ENCODE results near the gene NKX3-2. TPM values are rescaled to one million over a fixed set of nuclear protein-coding genes. Genes with fewer than 3 reads are reported as not detected.

Gene NKX3-2
- total and polyA plus RNA-seq, 8 donors = 0.06 to 4.6 (median 0.24) TPM; not detected in 2

DNA sequence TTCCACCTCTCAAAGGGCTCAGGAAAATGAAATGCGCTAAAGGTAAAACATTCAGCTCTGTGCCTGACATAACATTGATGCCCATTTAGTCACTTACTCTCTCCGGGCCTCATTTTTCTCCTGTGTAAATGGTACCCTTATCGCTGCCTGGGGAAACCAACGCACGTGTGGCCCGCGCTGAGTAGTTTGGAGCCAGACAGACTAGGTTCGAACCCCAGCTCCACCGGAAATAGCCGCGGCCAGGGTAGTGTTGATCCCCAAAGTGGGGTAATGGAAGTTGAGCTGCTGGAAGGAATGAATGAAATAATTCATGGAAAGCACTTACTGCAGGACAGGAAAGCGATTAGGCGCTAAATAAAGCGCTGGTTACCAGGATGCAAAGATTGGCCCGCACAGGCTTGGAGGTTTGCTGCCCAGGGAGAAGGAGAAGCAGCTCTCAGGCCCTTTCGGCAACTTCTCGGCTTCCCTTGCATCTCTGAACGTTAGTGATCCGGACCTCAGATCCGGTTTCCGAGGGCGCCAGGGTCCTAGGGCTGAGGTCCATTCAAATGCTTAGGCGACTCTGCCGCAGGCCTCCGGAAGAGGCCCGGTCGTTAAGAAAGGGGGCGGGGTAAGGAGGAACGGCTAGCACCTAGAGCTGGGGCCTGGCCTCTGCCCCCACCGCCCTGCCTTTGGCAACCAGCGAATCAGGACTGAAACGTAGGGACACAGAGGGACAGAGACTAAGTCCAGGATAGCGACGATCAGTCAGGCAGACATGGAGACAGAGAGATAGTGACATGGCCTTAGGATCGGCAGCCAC lies 13.3 kb downstream of the NKX3-2 start:
- Histone ChIP-seq H3K9me3 (no peaks in the 10 kb centered on the region), H3K27ac (no peak overlapping the region), H3K4me3 (no peak overlapping the region), H3K27me3 (peaks cover 29 to 100% (median 98%) of the 10 kb centered on the region in 3 donors), H3K36me3 (no peaks in the 10 kb centered on the region), H3K4me1 (peaks cover 0 to 46% (median 21%) of the 10 kb centered on the region in 4 donors)
- TF ChIP-seq, protein P1, sequence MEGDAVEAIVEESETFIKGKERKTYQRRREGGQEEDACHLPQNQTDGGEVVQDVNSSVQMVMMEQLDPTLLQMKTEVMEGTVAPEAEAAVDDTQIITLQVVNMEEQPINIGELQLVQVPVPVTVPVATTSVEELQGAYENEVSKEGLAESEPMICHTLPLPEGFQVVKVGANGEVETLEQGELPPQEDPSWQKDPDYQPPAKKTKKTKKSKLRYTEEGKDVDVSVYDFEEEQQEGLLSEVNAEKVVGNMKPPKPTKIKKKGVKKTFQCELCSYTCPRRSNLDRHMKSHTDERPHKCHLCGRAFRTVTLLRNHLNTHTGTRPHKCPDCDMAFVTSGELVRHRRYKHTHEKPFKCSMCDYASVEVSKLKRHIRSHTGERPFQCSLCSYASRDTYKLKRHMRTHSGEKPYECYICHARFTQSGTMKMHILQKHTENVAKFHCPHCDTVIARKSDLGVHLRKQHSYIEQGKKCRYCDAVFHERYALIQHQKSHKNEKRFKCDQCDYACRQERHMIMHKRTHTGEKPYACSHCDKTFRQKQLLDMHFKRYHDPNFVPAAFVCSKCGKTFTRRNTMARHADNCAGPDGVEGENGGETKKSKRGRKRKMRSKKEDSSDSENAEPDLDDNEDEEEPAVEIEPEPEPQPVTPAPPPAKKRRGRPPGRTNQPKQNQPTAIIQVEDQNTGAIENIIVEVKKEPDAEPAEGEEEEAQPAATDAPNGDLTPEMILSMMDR (IDR thresholded peaks at IDR 0.05) = no peak
- TF ChIP-seq POLR2A (IDR thresholded peaks at IDR 0.05) (no peak), POLR2AphosphoS5 (IDR thresholded peaks at IDR 0.05) (no peak), EP300 (IDR thresholded peaks at IDR 0.05) (no peak)
- intact Hi-C loops (cut with DNase I; ENCODE audit: low total_unique reads) = no loop called here
- no peak for DNase-seq
- 5 to 12% (median 8%) methylated on average over 32 to 35 of the region's 35 CpGs for WGBS, 5 donors

DNA sequence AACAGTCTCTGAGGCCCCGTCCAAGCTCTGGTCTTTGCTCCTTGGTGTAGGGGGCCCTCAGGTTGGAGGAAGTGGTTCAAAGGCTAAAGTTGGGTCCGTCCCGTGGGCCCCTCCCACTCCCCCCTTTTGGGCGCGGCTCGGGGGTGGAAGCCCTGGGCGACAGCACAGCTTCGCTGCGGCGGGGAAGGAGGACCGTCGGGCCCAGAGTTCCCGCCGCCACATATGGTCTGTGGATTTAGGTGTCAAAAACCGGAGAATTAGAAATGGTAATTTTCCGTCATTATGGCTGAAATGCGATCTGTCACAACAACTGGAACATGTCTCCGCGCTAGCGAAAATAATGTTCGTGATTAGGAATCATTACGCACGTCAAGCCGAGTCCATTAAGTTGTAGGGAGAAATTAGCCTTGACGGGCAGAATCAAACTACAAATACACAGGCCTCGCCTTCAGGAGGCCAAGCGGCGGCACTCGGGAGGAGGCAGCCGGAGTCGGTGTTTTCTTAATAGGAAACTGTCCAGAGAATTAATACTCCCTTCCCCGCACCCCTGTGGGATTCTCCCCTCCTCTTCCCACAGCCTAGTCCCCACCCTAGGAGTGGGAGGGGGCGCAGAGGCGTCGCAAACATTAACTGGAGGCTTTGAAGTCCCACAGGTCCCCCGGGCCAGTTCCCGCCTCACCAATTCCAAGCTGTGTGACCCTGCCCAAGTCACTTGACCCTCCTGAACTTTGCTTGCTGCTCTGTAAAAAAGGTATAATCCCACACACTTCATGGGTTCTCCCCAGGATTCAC lies 15.0 kb downstream of the NKX3-2 start:
- DNase-seq = no peak
- H3K9me3 ChIP-seq = peaks cover 7 to 11% (median 8%) of the 10 kb centered on the region in 4 donors
- no peaks in the 10 kb centered on the region for H3K36me3 ChIP-seq
- H3K27ac ChIP-seq = no peak overlapping the region
- H3K4me1 ChIP-seq = peaks cover 0 to 39% (median 16%) of the 10 kb centered on the region in 4 donors
- H3K4me3 ChIP-seq = no peak overlapping the region
- peaks cover 32 to 100% (median 99%) of the 10 kb centered on the region in 3 donors for H3K27me3 ChIP-seq
- TF ChIP-seq EP300 (IDR thresholded peaks at IDR 0.05) (no peak), POLR2AphosphoS5 (IDR thresholded peaks at IDR 0.05) (no peak)
- intact Hi-C loops (cut with DNase I; ENCODE audit: low total_unique reads) = no loop called here
- 7 to 14% (median 11%) methylated on average over 30 to 37 of the region's 37 CpGs for WGBS, 5 donors

DNA sequence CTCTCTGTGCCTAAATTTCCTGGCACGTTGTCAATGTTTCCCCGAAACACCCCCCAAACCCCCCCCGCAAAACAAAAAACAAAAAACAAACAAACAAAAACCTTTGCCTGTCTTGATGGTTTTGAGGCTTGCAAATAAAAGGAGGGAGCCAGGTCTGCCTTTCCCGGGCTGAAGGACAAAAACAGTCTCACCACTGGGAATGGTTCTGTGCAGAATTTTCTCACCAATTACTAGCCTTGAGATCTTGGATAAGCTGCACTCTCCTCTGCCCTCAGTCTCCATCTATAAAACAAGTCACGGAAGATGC lies 15.5 kb downstream of the NKX3-2 start:
- WGBS, 5 donors = 3 to 14% (median 7%) methylated on average over 5 of the region's 5 CpGs

DNA sequence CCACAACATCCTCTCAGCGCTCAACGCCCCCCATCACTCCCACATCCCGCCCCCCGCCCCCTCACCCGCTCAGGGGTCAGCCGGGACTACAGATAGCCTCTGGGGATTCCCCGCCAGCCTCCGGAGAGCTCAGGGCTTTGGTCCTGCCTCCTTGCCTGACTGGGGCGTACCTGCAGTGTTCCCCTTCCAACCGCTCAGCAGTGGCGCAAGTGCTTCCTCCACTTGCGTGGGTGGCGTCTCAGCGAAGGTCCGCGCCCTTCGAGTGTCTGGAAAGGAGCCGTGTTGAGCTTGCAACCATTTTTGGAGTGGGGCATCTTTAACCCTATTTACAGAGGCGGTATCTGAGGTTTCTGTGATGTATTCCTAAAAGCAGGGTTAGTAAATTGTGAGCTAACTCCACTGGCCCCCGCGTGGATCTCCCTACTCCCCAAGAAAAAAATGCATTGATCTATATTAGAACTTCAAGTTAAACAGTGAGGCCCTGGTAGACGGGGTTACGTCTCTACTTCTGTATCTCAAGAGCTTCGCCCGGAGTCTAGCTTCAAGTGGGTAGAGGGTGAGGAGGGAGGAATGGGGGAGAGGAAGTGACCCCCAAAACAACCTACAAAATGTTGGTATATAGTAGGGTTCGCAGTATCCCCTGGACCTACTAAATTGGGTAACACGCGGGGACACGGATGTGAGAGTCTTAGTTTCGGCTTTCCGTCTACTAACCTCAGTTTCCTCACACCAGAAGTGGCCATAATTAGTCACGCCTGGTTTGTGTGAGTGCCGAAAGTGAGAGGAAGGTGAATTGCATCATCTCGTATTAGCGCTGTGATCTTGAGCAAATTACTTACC lies 16.1 kb downstream of the NKX3-2 start:
- H3K4me3 ChIP-seq = peak overlapping the region in 1 of 4 donors; percentile 1
- intact Hi-C loops (cut with DNase I; ENCODE audit: low total_unique reads) = no loop called here
- peaks cover 36 to 100% (median 99%) of the 10 kb centered on the region in 3 donors for H3K27me3 ChIP-seq
- WGBS, 5 donors = 3 to 8% (median 7%) methylated on average over 28 to 35 of the region's 35 CpGs
- peaks cover 17 to 23% (median 19%) of the 10 kb centered on the region in 4 donors for H3K9me3 ChIP-seq
- DNase-seq = no peak
- H3K4me1 ChIP-seq = peaks cover 0 to 39% (median 16%) of the 10 kb centered on the region in 4 donors
- H3K36me3 ChIP-seq = no peaks in the 10 kb centered on the region
- H3K27ac ChIP-seq = no peak overlapping the region
- TF ChIP-seq POLR2A (IDR thresholded peaks at IDR 0.05) (no peak), EP300 (IDR thresholded peaks at IDR 0.05) (no peak), POLR2AphosphoS5 (IDR thresholded peaks at IDR 0.05) (no peak)
- TF ChIP-seq, protein P1 (IDR thresholded peaks at IDR 0.05) = no peak

More for the DNA sequence above, 15.5 kb downstream of the NKX3-2 start:
- peaks cover 32 to 100% (median 99%) of the 10 kb centered on the region in 3 donors for H3K27me3 ChIP-seq
- H3K4me3 ChIP-seq = no peak overlapping the region
- peaks cover 0 to 39% (median 16%) of the 10 kb centered on the region in 4 donors for H3K4me1 ChIP-seq
- no peak for DNase-seq
- H3K9me3 ChIP-seq = peaks cover 13 to 17% (median 14%) of the 10 kb centered on the region in 4 donors
- H3K36me3 ChIP-seq = no peaks in the 10 kb centered on the region
- no peak overlapping the region for H3K27ac ChIP-seq
- TF ChIP-seq, protein P1 (IDR thresholded peaks at IDR 0.05) = no peak
- no peak for TF ChIP-seq EP300 (IDR thresholded peaks at IDR 0.05)
- no peak for TF ChIP-seq POLR2AphosphoS5 (IDR thresholded peaks at IDR 0.05)
- TF ChIP-seq POLR2A (IDR thresholded peaks at IDR 0.05) = no peak
- intact Hi-C loops (cut with DNase I; ENCODE audit: low total_unique reads) = no loop called here
